ENCODE data around the gene EFEMP2.

EFEMP2 gene

DNA sequence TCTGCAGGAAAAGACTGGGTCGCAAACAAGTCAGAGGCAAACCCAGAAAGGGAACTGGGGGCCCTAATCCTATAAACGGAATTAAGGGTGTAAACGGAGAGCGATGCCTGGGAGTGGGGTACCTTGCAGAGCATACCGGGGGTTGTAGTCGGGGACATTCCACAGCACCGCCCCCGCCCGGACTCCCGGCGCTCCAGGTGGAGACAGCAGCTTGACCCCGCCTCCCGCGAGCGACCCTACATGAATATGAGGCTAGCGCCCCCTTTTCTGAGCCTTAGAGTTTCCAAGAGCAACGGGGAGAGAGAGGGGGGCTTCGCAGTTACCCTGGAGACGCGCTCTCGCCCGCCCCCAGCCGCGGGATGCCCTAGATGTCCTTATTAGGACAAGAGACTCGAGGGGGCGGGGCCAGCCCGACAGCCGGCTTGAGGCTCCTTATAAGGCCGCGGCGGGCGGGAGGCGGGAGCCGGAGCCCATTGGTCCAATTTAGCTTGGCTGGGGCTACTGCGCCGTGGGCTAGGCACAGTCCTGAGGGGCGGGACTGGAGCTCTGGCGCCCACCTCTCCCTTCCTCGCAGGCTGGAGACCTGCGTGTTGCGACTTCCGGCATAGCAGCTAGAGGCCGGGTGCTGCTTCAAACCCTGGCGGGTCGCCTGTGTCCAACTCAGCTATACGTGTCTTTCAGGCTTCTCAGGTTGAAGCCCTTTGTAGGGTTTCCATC lies 13.3 kb downstream of the EFEMP2 start:
- in situ Hi-C loops (cut with HindIII; ENCODE audit: low pct_ligation_motif_present, low pct_unique_long_range_greater_than_20kb, low sequenced_read_pairs), result no loop called here
- peak; percentile 97 for DNase-seq

DNA sequence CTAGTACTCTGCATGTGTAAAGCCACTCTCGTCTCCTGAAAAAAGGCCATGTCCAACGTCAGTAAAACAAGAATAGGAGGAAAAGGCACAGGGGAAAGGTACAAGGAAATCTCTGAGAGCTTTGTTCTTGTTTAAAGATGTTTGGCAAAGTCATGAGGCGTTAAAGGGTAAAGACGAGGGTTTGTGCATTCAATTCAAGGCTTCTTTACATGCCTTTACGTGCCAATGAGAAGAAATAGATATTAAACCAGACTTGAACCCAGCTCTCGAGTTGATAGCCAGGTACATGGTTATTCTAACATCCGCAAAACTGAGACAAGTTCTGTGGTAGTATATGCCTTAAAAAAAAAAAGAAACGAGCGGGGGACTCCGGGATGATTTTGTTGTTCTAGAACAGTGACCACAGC lies 13.9 kb downstream of the EFEMP2 start:
- in situ Hi-C loops (cut with HindIII; ENCODE audit: low pct_ligation_motif_present, low pct_unique_long_range_greater_than_20kb, low sequenced_read_pairs), result no loop called here
- DNase-seq, result peak; percentile 30

DNA sequence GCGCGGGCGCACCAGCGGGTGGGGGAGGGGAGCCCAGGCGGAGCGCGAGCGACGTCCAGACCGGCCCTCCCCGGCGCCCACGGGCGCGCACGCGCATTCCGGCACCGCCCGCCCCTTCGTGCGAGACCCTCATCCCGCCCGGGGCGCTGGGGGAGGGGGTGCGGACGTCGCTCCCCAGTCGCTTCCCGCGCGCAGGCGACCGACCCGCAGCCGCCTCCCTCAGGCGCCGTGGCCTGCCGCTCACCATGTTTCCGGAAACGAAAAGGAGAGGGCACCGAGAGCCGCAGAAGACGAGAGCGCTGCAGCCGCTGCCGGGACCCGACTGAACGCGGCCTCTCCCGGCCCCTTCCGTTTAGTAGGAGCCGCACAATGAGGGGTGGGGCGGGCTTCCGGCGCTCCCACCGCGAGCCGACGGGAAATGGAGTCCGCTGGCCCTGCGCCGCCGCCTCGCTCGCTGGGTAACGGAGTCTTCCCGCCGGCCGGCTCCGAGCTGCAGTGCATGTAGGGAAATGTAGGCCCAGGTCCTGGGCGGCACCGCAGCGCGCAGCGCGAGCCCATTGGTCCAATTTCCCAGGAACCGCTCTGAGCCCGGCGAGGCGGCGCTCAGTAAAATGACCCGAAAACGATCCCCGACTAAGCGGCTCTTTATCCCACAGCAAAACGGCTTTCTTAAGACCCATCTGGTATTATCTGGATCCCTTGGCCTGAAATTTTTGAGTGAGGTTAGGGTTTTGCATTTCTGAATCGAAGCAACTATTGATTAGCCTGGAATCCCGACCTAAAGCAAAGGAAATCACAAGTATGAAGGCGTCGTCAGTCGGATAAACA lies 14.5 kb downstream of the EFEMP2 start, which contains the start of gene CFL1:
Gene CFL1, minus strand, starts transcription at position 328 of the 828 bp plus-strand sequence. Its CDS starts 81 bp downstream, at position 247.
- in situ Hi-C loops (cut with HindIII; ENCODE audit: low pct_ligation_motif_present, low pct_unique_long_range_greater_than_20kb, low sequenced_read_pairs), result no loop called here
- DNase-seq, result peak; percentile 94

- in situ Hi-C loops (cut with HindIII; ENCODE audit: low pct_ligation_motif_present, low pct_unique_long_range_greater_than_20kb, low sequenced_read_pairs), result no loop called here
- DNase-seq, result no peak
These were observed 15.1 kb downstream of the EFEMP2 start for GRCh38 chr11:65857500-65857852.

DNA sequence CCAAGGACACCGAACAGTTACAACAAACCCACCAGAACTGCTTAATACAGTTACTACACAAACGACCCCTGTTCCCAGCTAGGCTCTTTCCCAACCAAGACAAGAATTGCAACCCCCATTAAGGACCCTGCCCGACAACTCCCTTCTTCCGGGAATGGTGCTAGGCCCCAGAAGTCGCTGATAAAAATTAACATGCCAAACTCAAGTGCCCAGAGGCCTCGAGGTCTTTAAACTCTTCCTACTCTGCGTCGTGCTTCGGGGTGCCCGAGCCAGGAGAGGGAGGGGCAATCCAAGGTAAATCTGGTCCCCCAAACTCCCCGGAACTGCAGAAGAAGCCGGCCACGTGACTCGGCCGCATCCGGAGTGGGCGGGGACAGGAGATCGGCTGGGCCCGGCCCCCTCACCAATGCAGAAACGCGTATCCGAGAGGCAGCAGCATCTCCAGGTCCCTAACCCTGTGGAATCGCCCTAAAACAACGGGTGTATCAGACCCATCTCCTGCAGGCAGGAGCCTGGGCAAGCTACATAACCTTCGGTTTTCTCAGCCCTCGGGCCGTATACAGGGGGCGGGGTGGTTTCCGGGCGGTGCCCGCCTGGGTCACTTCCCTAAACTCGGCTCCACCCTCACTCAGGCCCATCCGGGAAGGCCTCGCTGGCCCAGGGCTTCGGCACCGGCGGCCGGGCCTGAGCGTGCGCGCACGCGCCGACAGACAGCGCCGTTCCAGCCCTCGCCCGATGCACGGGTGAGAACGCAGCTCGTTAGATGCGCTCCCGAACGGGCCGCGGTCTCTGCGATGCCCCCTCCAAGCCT lies 15.7 kb downstream of the EFEMP2 start:
- peak; percentile 64 for DNase-seq

GRCh38 chr11:65855927-65856363 lies 16.7 kb downstream of the EFEMP2 start:
- in situ Hi-C loops (cut with HindIII; ENCODE audit: low pct_ligation_motif_present, low pct_unique_long_range_greater_than_20kb, low sequenced_read_pairs), result no loop called here

More for the DNA sequence above, 15.7 kb downstream of the EFEMP2 start:
- in situ Hi-C loops (cut with HindIII; ENCODE audit: low pct_ligation_motif_present, low pct_unique_long_range_greater_than_20kb, low sequenced_read_pairs), result no loop called here

DNA sequence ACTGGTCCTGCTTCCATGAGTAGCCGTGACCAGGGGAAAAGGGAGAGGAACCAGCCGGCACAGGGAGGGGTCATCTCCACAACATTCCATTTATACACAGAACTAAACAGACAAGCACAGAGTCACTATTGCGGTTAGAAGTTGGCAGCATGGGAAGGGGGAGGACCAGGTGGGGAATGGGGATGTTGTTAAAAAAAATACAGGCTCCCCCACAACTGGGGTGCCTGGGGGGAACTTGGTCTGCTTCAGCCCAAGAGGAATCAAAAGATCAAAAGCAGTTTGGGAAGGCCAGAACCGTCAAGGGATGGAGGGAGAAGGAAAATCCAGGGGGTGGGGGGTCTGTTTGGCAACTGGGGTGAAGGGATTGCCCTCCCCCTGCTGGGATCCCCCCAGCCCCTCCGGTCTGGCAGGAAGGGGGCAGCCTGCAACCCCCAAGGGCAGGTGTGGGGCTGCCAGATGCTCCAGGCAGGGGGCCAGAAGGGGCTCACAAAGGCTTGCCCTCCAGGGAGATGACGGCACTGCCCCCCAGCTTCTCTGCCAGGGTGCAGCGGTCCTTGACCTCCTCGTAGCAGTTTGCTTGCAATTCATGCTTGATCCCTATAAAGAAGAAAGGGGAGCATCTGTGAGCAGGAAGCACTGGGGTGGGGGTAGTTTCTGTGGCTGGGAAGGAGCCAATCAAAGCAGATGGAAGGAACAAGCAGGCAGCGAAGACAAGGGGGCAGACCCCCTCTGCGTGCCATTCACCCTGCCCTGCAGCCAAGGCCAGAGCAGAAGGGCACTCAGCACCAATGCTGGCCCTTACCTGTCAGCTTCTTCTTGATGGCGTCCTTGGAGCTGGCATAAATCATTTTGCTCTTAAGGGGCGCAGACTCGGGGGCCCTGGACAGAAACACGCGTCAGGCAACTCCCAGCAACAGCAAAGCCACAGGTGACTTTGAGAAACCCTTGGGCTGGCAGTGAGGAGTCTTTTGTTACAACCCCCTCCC lies 17.5 kb downstream of the EFEMP2 start:
- in situ Hi-C loops (cut with HindIII; ENCODE audit: low pct_ligation_motif_present, low pct_unique_long_range_greater_than_20kb, low sequenced_read_pairs), result no loop called here
- DNase-seq, result no peak

More at GRCh38 chr11:65855927-65856363, 16.7 kb downstream of the EFEMP2 start:
- no peak for DNase-seq

DNA sequence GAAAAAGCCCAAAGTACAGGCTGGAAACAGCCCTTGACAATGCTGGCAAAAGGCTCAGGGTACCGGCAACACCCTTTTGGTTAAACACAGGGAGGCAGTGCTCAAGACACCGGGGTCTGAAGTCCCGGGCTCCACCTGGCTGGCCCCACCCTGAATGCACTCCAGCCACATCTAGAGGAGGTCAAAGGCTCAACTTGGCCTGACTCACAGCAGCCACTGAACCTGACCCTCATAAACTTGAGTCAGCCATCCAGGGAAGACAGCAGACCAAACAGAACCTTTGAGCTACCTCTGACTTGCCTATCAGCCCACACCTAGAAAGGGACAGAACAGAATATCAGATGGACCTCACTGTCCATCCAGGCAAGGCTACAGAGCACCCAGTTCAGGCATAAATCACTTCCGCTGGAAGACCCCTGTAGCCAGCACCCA lies 18.4 kb downstream of the EFEMP2 start:
- DNase-seq, result no peak
- in situ Hi-C loops (cut with HindIII; ENCODE audit: low pct_ligation_motif_present, low pct_unique_long_range_greater_than_20kb, low sequenced_read_pairs), result no loop called here

GRCh38 chr11:65853246-65853979 lies 19.2 kb downstream of the EFEMP2 start:
- no peak for DNase-seq
- in situ Hi-C loops (cut with HindIII; ENCODE audit: low pct_ligation_motif_present, low pct_unique_long_range_greater_than_20kb, low sequenced_read_pairs), result no loop called here

GRCh38 chr11:65852508-65853245 lies 19.9 kb downstream of the EFEMP2 start:
- in situ Hi-C loops (cut with HindIII; ENCODE audit: low pct_ligation_motif_present, low pct_unique_long_range_greater_than_20kb, low sequenced_read_pairs), result no loop called here
- no peak for DNase-seq

- no peak for DNase-seq
- in situ Hi-C loops (cut with HindIII; ENCODE audit: low pct_ligation_motif_present, low pct_unique_long_range_greater_than_20kb, low sequenced_read_pairs), result no loop called here
These were observed 20.6 kb downstream of the EFEMP2 start for GRCh38 chr11:65851811-65852507.

GRCh38 chr11:65851083-65851579 lies 21.5 kb downstream of the EFEMP2 start:
- peak; percentile 29 for DNase-seq
- in situ Hi-C loops (cut with HindIII; ENCODE audit: low pct_ligation_motif_present, low pct_unique_long_range_greater_than_20kb, low sequenced_read_pairs), result no loop called here

DNA sequence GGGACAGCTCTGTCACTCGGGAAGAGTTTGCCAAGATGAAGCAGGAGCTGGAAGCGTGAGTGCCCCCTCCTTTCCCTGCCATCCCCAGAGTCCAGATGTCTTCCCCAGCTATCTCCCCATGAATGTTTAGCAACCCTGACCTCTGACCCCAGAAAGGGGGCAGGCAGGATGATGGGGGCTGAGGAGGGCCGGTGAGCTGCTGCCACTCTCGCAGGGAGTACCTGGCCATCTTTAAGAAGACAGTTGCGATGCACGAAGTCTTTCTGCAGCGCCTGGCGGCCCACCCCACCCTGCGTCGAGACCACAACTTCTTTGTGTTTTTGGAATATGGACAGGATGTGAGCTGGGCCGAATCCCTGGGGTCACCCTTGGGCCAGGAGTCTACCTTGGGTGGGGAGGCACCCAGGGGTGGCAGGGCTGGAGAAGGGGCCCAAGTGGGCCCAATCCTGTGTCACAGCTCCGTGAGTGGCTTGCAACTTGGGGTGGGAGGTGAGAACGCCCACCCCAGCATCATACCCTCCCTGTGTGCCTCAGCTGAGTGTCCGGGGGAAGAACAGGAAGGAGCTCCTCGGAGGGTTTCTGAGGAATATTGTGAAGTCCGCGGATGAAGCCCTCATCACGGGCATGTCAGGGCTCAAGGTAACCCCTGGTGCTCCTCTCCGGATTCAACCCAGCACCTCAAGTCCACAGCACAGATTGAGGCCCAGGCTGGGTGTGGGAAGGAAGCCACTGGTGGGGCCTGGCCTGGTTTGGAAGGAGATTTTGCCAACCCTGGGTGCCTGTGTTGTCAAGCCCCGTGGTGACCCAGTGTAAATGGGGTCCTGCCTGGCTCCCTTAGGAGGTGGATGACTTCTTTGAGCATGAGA lies 22.1 kb downstream of the EFEMP2 start:
- no peak for DNase-seq
- in situ Hi-C loops (cut with HindIII; ENCODE audit: low pct_ligation_motif_present, low pct_unique_long_range_greater_than_20kb, low sequenced_read_pairs), result no loop called here

GRCh38 chr11:65849771-65850216 lies 22.8 kb downstream of the EFEMP2 start:
- no peak for DNase-seq
- in situ Hi-C loops (cut with HindIII; ENCODE audit: low pct_ligation_motif_present, low pct_unique_long_range_greater_than_20kb, low sequenced_read_pairs), result no loop called here

DNA sequence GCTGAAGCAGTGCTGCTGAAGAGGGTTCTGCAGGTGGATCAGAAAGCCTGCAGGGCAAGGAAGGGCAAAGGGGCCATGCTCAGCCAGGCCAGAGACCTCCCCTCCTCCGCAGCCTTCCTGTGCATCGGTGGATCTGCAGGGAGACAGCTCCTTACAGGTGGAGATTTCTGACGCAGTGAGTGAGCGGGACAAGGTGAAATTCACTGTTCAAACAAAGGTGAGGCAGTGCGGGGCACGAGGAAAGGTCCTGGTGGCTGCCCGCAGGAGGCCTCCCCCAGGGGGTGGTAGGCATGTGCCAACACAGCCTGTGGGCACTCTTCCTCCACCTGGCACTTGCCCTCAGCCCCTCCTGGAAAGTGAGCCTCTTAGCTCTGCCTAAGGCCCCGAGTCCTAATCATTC lies 23.2 kb downstream of the EFEMP2 start:
- in situ Hi-C loops (cut with HindIII; ENCODE audit: low pct_ligation_motif_present, low pct_unique_long_range_greater_than_20kb, low sequenced_read_pairs), result no loop called here
- DNase-seq, result no peak

Data from ACHN (cell line).